ENCODE results near the gene RASAL3. TPM values are rescaled to one million over a fixed set of nuclear protein-coding genes. Genes with fewer than 3 reads are reported as not detected.

RASAL3 gene
- total RNA-seq, 1 donor from 2014 or later: 89.3 TPM

- ChIA-PET CTCF (no interaction called here), POLR2A (no interaction called here)
Measured at GRCh38 chr19:15507068-15508034, 43.0 kb upstream of the RASAL3 start.

DNA sequence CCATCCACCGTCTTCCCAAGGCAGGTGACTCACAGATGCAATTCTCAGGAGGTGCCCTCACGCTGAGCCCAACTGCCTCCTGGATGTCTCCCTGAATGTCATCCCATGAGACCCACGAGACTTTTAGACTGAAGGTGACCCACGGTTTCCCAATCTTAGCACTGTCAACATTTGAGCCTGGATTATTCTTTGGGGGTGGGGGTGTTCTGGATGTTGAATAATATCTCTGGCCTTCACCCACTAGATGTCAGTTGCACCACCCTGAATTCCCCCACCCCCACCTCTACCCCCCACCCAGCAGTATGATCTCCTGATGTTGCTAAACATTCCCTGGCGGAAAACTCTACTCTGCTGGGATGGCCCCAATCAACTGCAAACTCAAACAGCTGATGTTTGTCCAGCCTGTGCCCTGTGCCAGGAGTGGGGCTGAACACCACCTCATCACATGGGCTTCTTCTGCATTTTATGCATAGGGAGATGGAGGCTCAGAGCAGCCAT is 41.8 kb upstream of the RASAL3 start:
- ATAC-seq (ENCODE audit: low read depth): no peak
- CTCF ChIA-PET: no interaction called here
- Mint-ChIP-seq H3K36me3 (ENCODE audit: low read depth) (no peaks in the 10 kb centered on the region), H3K9me3 (no peaks in the 10 kb centered on the region), H3K4me1 (peaks cover 10% of the 10 kb centered on the region), H3K27me3 (peaks cover 38% of the 10 kb centered on the region), H3K4me3 (no peak overlapping the region), H3K27ac (no peak overlapping the region)
- TF ChIP-seq CTCF (IDR thresholded peaks at IDR 0.05): no peak
- intact Hi-C loops (cut with micrococcal nuclease): no loop called here
- DNase-seq: no peak
- POLR2A ChIA-PET: no interaction called here

More at GRCh38 chr19:15507068-15508034, 43.0 kb upstream of the RASAL3 start:
- TF ChIP-seq CTCF (IDR thresholded peaks at IDR 0.05): no peak
- H3K4me1 Mint-ChIP-seq: peaks cover 10% of the 10 kb centered on the region
- no peaks in the 10 kb centered on the region for H3K9me3 Mint-ChIP-seq
- peaks cover 42% of the 10 kb centered on the region for H3K27me3 Mint-ChIP-seq
- H3K36me3 Mint-ChIP-seq (ENCODE audit: low read depth): no peaks in the 10 kb centered on the region
- intact Hi-C loops (cut with micrococcal nuclease): no loop called here
- H3K27ac Mint-ChIP-seq: no peak overlapping the region
- no peak for DNase-seq
- ATAC-seq (ENCODE audit: low read depth): no peak
- H3K4me3 Mint-ChIP-seq: no peak overlapping the region

GRCh38 chr19:15502264-15502663 is 37.9 kb upstream of the RASAL3 start:
- CTCF ChIA-PET: no interaction called here
- H3K36me3 Mint-ChIP-seq (ENCODE audit: low read depth): no peaks in the 10 kb centered on the region
- no peak for DNase-seq

GRCh38 chr19:15501596-15501995 is 37.3 kb upstream of the RASAL3 start:
- DNase-seq (no peak), ATAC-seq (ENCODE audit: low read depth) (no peak)
- Mint-ChIP-seq H3K36me3 (ENCODE audit: low read depth) (no peaks in the 10 kb centered on the region), H3K4me1 (no peaks in the 10 kb centered on the region), H3K9me3 (no peaks in the 10 kb centered on the region), H3K27me3 (peaks cover 19% of the 10 kb centered on the region), H3K27ac (no peak overlapping the region), H3K4me3 (no peak overlapping the region)
- CTCF ChIA-PET: no interaction called here
- POLR2A ChIA-PET: interaction anchor here (0.7 kb wide), 1 partner anchor 25 kb away, joined by 7 read pairs; no protein-coding TSS in a partner anchor
- intact Hi-C loops (cut with micrococcal nuclease): no loop called here
- TF ChIP-seq CTCF (IDR thresholded peaks at IDR 0.05): no peak

More at GRCh38 chr19:15502264-15502663, 37.9 kb upstream of the RASAL3 start:
- no peak for ATAC-seq (ENCODE audit: low read depth)
- H3K27me3 Mint-ChIP-seq: peaks cover 22% of the 10 kb centered on the region
- no peak for TF ChIP-seq CTCF (IDR thresholded peaks at IDR 0.05)
- H3K4me3 Mint-ChIP-seq: no peak overlapping the region
- no peak overlapping the region for H3K27ac Mint-ChIP-seq
- no peaks in the 10 kb centered on the region for H3K4me1 Mint-ChIP-seq
- POLR2A ChIA-PET: interaction anchor here (0.7 kb wide), 1 partner anchor 24 kb away, joined by 7 read pairs; no protein-coding TSS in a partner anchor
- intact Hi-C loops (cut with micrococcal nuclease): no loop called here
- no peaks in the 10 kb centered on the region for H3K9me3 Mint-ChIP-seq

DNA sequence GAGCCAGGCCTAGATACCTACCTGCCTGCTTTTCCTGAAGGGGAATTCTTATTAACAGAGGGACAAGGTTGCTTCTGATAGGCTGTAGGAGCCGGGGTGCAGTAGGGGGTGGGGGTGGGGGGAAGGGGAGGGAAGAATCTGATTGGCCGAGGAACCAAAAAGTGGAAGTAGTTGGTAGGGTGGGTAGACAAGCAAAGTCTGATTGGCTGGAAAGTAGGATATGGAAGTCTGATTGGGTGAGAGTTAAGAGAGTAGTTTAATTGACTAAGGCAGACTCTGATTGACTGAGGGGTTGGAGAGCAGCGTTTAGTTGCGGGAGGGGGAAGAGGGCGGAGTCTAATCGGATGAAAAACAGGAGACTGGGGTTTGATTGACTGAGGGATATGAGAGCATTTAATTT is 34.6 kb upstream of the RASAL3 start:
- no peak for TF ChIP-seq CTCF (IDR thresholded peaks at IDR 0.05)
- no peak for DNase-seq
- Mint-ChIP-seq H3K9me3 (no peaks in the 10 kb centered on the region), H3K4me1 (no peaks in the 10 kb centered on the region), H3K36me3 (ENCODE audit: low read depth) (no peaks in the 10 kb centered on the region), H3K4me3 (no peak overlapping the region), H3K27me3 (peaks cover 17% of the 10 kb centered on the region), H3K27ac (no peak overlapping the region)
- ATAC-seq (ENCODE audit: low read depth): no peak
- intact Hi-C loops (cut with micrococcal nuclease): no loop called here
- POLR2A ChIA-PET: no interaction called here
- CTCF ChIA-PET: no interaction called here

Measured in activated B cell treated with CpG ODN at 0.5 μM for 24 hours (primary cell).